Measurements from ENCODE around the gene HLA-DRA.

Gene HLA-DRA

DNA sequence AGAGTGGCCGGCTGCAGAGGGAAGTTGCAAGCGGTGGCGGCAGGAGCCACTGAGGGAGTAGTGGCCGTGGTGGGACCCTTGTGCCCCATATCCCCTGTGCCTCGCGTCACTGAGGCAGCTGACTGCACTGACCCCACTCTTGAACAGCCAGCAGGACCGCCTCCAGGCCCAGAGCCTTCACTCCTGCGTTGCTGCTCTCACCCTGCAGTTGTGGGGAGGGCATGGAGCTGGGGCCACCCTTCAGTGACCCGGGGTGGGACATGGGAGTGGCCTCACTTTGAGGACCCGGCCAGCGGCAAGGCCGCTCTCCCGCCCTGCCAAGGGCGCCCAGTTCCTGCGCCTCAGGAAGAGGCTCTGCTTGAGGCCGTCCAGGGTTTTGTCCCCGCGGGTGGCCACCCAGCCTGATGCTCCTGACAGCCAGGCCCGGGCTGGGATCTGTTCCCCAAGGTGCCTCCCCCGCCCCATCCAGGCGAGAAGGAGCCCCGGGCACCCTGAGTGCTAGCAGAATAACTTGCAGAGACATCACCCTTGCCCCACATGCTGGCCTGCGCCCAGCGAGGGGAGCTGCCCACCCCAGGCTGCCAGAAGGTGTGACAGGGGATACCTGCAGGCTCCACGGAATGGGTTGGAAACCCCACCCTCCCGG is 44.4 kb downstream of the HLA-DRA start:
- no peak for ATAC-seq

DNA sequence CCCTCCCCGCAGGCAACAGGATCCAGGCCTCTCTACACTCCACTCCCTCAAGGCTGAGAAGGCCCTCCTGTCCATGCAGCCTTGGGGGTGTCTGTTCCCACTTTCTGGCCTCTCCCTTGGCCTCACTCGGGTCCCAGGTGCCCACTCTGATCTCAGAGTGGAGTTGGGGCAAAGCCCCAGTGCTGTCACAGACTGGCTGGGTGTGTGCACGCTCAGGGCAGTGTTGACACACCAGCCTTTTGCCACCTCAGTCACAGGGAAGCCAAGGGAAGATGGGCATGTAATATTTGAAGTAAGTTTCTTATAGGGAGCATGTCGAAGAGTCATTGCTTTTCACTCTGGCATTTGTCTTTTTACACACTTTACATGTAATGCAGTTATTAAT is 44.9 kb downstream of the HLA-DRA start:
- no peak for ATAC-seq

DNA sequence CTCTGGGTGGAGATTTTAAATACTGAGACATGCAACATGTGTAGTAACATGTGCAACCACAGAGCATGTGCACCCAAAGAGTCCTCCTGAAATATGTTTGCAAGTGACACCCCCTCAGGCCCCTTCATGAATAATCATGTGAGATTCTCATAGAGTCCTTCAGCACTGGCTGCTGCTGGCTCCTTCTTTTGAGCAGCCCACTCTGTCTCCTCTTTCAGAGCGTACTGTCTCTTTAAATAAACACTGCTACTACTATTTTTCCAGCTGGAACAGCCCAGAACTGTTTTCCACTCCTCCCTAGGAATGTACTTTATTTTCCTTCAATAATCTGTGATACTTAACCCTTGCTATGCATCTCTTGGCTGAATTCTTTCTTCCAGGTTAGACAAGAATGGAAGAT is 48.4 kb downstream of the HLA-DRA start:
- no peak for ATAC-seq

DNA sequence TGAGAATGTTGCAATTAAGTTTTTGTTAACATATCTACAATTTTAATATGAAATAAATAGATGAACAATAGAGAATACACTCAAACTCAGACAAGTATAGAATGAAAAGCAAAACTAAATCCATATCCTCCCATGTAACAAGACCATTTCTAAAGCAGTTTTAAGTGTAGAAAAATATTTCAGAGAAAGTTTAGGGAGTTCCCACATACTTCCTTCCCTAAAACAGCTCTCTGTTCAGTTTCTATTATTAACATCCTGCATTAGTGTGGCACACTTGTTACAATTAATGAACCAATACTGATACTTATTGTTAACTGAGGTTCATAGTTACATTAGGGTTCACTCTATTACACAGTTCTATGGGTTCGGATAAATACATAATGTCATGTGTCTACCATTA is 52.0 kb downstream of the HLA-DRA start:
- ATAC-seq = no peak

DNA sequence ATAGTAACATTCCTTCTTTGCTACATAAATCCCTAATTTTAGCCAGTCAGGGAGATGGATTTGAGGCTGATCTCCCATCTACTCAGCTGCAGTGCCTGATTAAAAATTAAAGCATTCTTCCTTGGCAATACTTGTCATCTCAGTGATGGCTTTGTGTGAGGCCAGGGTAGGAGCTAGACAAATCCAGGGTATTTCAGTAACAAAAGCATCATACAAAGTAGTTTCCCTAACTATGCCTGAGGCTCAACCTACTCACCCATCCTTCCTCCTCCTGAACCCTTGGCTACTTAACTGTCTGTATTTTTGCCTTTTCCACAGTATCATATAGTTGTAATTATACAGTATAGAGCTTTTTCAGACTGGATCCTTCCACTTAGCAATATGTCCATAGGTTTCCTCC is 52.7 kb downstream of the HLA-DRA start:
- ATAC-seq = no peak

All from activated CD4-positive, CD25-positive, alpha-beta regulatory T cell treated with anti-CD3 and anti-CD28 coated beads, Interleukin-2, amount 50 U/mL, for 24 hours (primary cell).